H9 (cell line): ENCODE measurements around the gene DTWD2. TPM values are rescaled to one million over a fixed set of nuclear protein-coding genes. Genes with fewer than 3 reads are reported as not detected.

Source experiments
- DNase-seq: peaks from one replicate; pipeline ENCODE4 v3.0.0-alpha.2; 2017
- H2AFZ ChIP-seq: one replicate; pipeline ENCODE4 v1.6.1; 2013; ENCODE audit warnings: mild to moderate bottlenecking, low read length, control low read depth, moderate library complexity
- H2AK5ac ChIP-seq: 2 replicates; pipeline ENCODE4 v1.6.1; 2013; ENCODE audit warnings: low read length, control low read depth, mixed read lengths; ENCODE audit not compliant: insufficient read length
- H2BK120ac ChIP-seq: one replicate; pipeline ENCODE4 v1.6.1; 2013; ENCODE audit warnings: low read depth, mild to moderate bottlenecking, low read length, control low read depth, inconsistent platforms; ENCODE audit not compliant: poor library complexity, severe bottlenecking
- H2BK12ac ChIP-seq: 2 replicates; pipeline ENCODE4 v1.6.1; 2013; ENCODE audit warnings: low read length, control low read depth, mixed read lengths, low read depth; ENCODE audit not compliant: insufficient read length
- H2BK15ac ChIP-seq: 2 replicates; pipeline ENCODE4 v1.6.1; 2013; ENCODE audit warnings: low read depth, low read length, control low read depth
- H2BK20ac ChIP-seq: one replicate; pipeline ENCODE4 v1.6.1; 2013; ENCODE audit warnings: low read depth, mild to moderate bottlenecking, low read length, control low read depth, inconsistent platforms; ENCODE audit not compliant: poor library complexity, severe bottlenecking
- H2BK5ac ChIP-seq: 2 replicates; pipeline ENCODE4 v1.6.1; 2013; ENCODE audit warnings: low read length, control low read depth, mixed read lengths; ENCODE audit not compliant: insufficient read length
- H3K14ac ChIP-seq: 2 replicates; pipeline ENCODE4 v1.6.1; 2013; ENCODE audit warnings: low read length, control low read depth; ENCODE audit not compliant: insufficient read depth
- H3K18ac ChIP-seq: 2 replicates; pipeline ENCODE4 v1.6.1; 2013; ENCODE audit warnings: low read depth, mild to moderate bottlenecking, mixed read lengths, low read length, control low read depth; ENCODE audit not compliant: insufficient read length
- H3K23ac ChIP-seq: 2 replicates; pipeline ENCODE4 v1.6.1; 2013; ENCODE audit warnings: low read length, control low read depth, mixed read lengths, low read depth; ENCODE audit not compliant: insufficient read length
- H3K23me2 ChIP-seq: 2 replicates; pipeline ENCODE4 v1.6.1; 2013; ENCODE audit warnings: low read depth, mild to moderate bottlenecking, mixed read lengths, low read length, control low read depth; ENCODE audit not compliant: insufficient read length, poor library complexity, severe bottlenecking
- H3K27ac ChIP-seq: 2 replicates; pipeline ENCODE4 v1.5.1; 2013; ENCODE audit warnings: low read length, control low read depth, mixed read lengths, low read depth; ENCODE audit not compliant: insufficient read length
- H3K27me3 ChIP-seq: 2 replicates; pipeline ENCODE4 v1.6.1; 2013; ENCODE audit warnings: low read length, control low read depth, inconsistent platforms; ENCODE audit not compliant: insufficient read depth
- H3K4ac ChIP-seq: 2 replicates; pipeline ENCODE4 v1.6.1; 2013; ENCODE audit warnings: low read depth, mild to moderate bottlenecking, control low read depth, inconsistent platforms, low read length, moderate library complexity
- H3K4me1 ChIP-seq: 2 replicates; pipeline ENCODE4 v1.6.1; 2013; ENCODE audit warnings: low read length, control low read depth, inconsistent platforms; ENCODE audit not compliant: insufficient read depth
- H3K4me2 ChIP-seq: 2 replicates; pipeline ENCODE4 v1.6.1; 2013; ENCODE audit warnings: low read length, control low read depth, mixed read lengths; ENCODE audit not compliant: insufficient read length, insufficient read depth
- H3K56ac ChIP-seq: 2 replicates; pipeline ENCODE4 v1.6.1; 2013; ENCODE audit warnings: low read depth, mild to moderate bottlenecking, mixed read lengths, low read length, control low read depth; ENCODE audit not compliant: insufficient read length
- H3K79me1 ChIP-seq: 2 replicates; pipeline ENCODE4 v1.6.1; 2013; ENCODE audit warnings: low read depth, mild to moderate bottlenecking, moderate library complexity, low read length, control low read depth, inconsistent platforms; ENCODE audit not compliant: insufficient read depth, poor library complexity, severe bottlenecking
- H3K79me2 ChIP-seq: 2 replicates; pipeline ENCODE4 v1.6.1; 2013; ENCODE audit warnings: low read length, control low read depth, inconsistent platforms; ENCODE audit not compliant: insufficient read depth
- H3K9ac ChIP-seq: 2 replicates; pipeline ENCODE4 v1.6.1; 2013; ENCODE audit warnings: low read length, control low read depth, mixed read lengths; ENCODE audit not compliant: insufficient read length; ENCODE audit errors: extremely low read depth
- H3K9me3 ChIP-seq: one replicate; pipeline ENCODE4 v1.6.1; 2013; ENCODE audit warnings: low read depth, low read length, inconsistent platforms; ENCODE audit not compliant: control insufficient read depth
- H3T11ph ChIP-seq: one replicate; pipeline ENCODE4 v1.6.1; 2013; ENCODE audit warnings: mild to moderate bottlenecking, low read length, control low read depth, inconsistent platforms
- H4K20me1 ChIP-seq: one replicate; pipeline ENCODE4 v1.6.1; 2013; ENCODE audit not compliant: control insufficient read depth, insufficient read length, insufficient read depth
- H4K5ac ChIP-seq: 2 replicates; pipeline ENCODE4 v1.6.1; 2013; ENCODE audit warnings: low read depth, mild to moderate bottlenecking, mixed read lengths, low read length, control low read depth; ENCODE audit not compliant: insufficient read length
- H4K8ac ChIP-seq: replicated peaks from 2 replicates; pipeline ENCODE4 v1.6.1; 2013; ENCODE audit warnings: low read length, control low read depth, mixed read lengths, low read depth; ENCODE audit not compliant: insufficient read length
- H4K91ac ChIP-seq: 2 replicates; pipeline ENCODE4 v1.6.1; 2013; ENCODE audit warnings: low read depth, mild to moderate bottlenecking, moderate library complexity, mixed read lengths, low read length, control low read depth; ENCODE audit not compliant: insufficient read length
- H3K27ac Mint-ChIP-seq, 3 experiments: 2 replicates in 2 of 3; 3 replicates in 1 of 3; pipeline ENCODE4 v1.8.0; 2020 to 2021; ENCODE audit warnings: mixed read lengths in 3 of 3, mild to moderate bottlenecking in 1 of 3, moderate library complexity in 1 of 3
- H3K27me3 Mint-ChIP-seq: 2 replicates; pipeline ENCODE4 v1.8.0; 2021; ENCODE audit warnings: low read depth, mild to moderate bottlenecking, moderate library complexity, mixed read lengths
- H3K36me3 Mint-ChIP-seq, 3 experiments: 2 replicates in 2 of 3; 3 replicates in 1 of 3; pipeline ENCODE4 v1.8.0; 2020 to 2021; ENCODE audit warnings: low read depth in 3 of 3, mixed read lengths in 3 of 3; ENCODE audit not compliant: insufficient read depth in 1 of 3
- H3K4me1 Mint-ChIP-seq, 2 experiments: 2 replicates each; pipeline ENCODE4 v1.8.0; 2020; ENCODE audit warnings: mixed read lengths in 2 of 2
- H3K4me3 Mint-ChIP-seq, 2 experiments: 2 replicates in 1 of 2; 3 replicates in 1 of 2; pipeline ENCODE4 v1.8.0; 2020 to 2021; ENCODE audit warnings: mild to moderate bottlenecking in 2 of 2, mixed read lengths in 2 of 2, moderate library complexity in 1 of 2
- H3K9me3 Mint-ChIP-seq, 2 experiments: 2 replicates in 1 of 2; 3 replicates in 1 of 2; pipeline ENCODE4 v1.8.0; 2020; ENCODE audit warnings: mild to moderate bottlenecking in 2 of 2, mixed read lengths in 2 of 2, moderate library complexity in 1 of 2
- CTCF ChIP-seq: fragments of 200-600 bp; sonication (generic); conservative IDR thresholded peaks from 3 replicates; pipeline ENCODE4 v1.8.0; 2021; ENCODE audit warnings: antibody characterized with exemption, mild to moderate bottlenecking
- total RNA-seq: library from RNA; stranded (reverse); gene quantifications from 2 replicates; pipeline ENCODE4 v1.2.1, GENCODE V29; 2021

Gene DTWD2
- total RNA-seq, 1 experiment from 2014 or later: 10.8 TPM

GRCh38 chr5:118963169-118963568 is 25.2 kb downstream of the DTWD2 start:
- H3K4me3 Mint-ChIP-seq: no peak overlapping the region
- Histone ChIP-seq H3K18ac (no peak overlapping the region), H3K9me3 (no peaks in the 10 kb centered on the region)

More at GRCh38 chr5:118963169-118963568, 25.2 kb downstream of the DTWD2 start:
- Histone ChIP-seq H2BK12ac (no peak overlapping the region), H3K79me1 (no peaks in the 10 kb centered on the region), H3K23me2 (no peaks in the 10 kb centered on the region), H3K79me2 (no peaks in the 10 kb centered on the region), H4K91ac (no peak overlapping the region), H4K20me1 (no peaks in the 10 kb centered on the region), H2AFZ (no peak overlapping the region), H4K5ac (no peak overlapping the region), H2BK20ac (no peak overlapping the region), H3K4me2 (no peak overlapping the region), H3K27me3 (no peaks in the 10 kb centered on the region), H3K4ac (no peak overlapping the region), H4K8ac (no peak overlapping the region), H3K23ac (no peak overlapping the region), H2BK5ac (no peak overlapping the region), H3K56ac (no peak overlapping the region), H3K27ac (no peak overlapping the region), H2BK15ac (no peak overlapping the region), H2AK5ac (no peak overlapping the region), H3K4me1 (no peaks in the 10 kb centered on the region), H3K14ac (no peak overlapping the region), H3T11ph (no peak overlapping the region), H2BK120ac (no peak overlapping the region), H3K9ac (no peak overlapping the region)
- no peak for TF ChIP-seq CTCF
- Mint-ChIP-seq H3K4me1 (0 out of 4 replicates have a peak, but pooled peaks cover 0 to 2% of the 10 kb centered on the region in 2 experiments), H3K36me3 (peaks cover 13 to 38% (median 21%) of the 10 kb centered on the region in 3 experiments), H3K27ac (no peak overlapping the region), H3K9me3 (peaks cover 19 to 34% of the 10 kb centered on the region in 2 experiments), H3K27me3 (no peaks in the 10 kb centered on the region)
- DNase-seq: no peak
